NCI-H2227 treated with DMSO at 0.1 percent for 48 hours (cell line): ENCODE measurements around the gene UPF2.

ENCODE experiments used
- DNase-seq: peaks from one replicate; lab custom pipeline; 2025; lab: John Stamatoyannopoulos, UW

The UPF2 gene

DNA sequence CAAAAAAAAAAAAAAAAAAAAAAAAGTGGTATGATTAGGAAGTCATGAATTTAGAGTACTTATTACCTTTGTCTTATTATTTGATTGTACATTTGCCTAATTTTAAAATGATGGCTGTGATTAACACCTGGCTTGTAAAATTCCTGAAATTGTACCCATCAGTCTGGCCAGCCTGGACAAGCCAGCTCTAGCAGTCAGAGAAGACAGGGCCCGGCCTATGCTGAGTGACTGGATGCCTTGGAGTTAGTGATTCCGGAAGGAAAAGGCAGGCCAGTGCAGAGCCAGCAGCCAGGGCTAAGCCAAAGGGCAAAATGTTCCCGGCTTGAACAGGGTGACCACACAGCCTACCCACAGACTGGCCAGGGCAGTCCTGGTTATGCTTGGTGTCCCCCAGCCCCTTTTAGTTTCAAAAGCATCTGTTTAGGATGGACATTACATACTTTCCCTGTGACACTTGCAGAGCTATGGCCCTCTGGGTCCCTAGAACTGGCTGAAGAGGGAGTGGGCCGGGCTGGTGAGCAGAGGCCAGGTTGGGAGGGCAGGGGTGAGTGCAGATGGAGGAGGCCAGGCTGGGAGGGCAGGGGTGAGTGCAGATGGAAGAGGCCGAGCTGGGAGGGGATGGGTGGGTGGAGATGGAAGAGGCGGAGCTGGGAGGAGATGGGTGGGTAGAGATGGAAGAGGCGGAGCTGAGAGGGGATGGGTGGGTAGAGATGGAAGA, 157.7 kb downstream of the UPF2 start:
- DNase-seq, result no peak

DNA sequence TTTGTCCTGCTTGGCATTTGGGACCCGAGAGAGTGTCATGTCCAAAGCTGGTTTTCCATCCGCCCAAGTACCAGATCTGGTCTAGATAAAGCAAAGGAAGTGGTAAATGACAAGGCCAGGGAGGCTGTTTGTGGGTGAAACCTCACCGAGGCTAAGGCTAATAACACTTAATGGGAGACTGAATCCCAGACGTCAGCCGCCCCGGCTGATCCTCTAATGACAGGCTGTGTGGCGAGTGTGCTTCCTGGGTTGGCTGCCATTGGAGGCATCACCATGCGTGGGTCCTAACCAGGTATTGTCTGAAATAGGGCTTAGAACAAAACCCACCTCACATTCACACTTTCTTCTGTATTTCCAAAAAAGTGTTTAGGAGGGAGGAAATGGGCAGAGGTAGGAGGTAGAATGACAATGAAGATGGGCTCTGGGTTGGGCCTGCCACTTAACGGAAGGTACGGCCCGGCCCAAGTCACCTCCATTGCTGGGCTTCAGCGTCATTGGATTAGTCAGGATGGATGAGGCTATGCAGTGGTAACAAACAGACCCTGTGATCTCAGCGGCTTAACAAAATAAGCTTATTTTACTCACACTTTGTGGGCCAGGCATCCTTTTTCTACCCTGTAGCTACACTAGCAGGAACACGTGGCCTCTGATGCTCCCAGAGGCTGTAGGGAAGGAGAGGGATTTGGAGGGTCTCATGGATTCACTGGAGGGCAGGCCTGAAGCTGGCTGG, 159.8 kb downstream of the UPF2 start:
- peak; percentile 5 for DNase-seq

DNA sequence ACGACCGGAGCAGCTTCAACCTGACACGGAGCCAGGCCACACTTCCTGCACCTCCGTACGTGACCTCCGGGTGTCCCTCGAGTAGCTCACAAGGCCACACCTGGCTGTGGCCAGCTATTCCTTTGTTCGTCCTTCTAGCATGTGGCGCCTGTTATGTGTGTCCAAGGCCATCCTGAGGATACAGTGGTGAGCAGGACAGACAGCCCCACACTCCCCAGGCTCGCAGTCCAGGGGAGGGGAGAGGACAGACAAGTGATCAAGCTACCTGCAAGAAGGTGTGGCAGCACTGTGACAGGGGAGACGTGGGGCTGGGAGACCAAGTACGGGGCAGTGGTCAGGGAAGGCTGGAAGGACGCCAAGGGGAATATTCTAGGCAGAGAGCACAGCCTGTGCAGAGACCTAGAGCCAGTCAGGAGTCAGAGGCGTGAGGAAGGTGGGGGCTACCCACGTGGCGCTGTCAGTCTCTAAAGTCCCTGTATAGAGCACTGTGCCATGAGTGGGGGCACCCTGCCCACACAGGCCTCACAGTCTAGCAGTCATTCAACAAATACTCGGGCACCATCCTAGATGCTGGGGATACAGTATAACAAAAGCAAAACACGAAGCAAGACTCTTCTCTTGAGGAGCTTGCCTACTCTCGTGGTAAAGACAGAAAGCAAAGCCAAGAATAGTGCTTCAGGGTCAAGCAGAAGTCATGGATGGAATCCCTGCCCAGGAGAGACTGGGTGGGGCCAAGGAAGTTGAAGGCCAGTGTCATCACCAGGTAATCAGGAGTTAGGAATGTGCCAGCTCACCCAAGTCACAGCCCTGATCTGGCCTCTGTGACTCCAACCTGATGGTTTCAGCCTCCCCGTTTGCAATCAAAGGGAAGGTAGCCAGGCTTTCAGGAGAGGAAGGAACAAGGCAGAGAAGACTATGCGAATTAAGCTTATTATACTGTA, 160.9 kb downstream of the UPF2 start:
- no peak for DNase-seq

DNA sequence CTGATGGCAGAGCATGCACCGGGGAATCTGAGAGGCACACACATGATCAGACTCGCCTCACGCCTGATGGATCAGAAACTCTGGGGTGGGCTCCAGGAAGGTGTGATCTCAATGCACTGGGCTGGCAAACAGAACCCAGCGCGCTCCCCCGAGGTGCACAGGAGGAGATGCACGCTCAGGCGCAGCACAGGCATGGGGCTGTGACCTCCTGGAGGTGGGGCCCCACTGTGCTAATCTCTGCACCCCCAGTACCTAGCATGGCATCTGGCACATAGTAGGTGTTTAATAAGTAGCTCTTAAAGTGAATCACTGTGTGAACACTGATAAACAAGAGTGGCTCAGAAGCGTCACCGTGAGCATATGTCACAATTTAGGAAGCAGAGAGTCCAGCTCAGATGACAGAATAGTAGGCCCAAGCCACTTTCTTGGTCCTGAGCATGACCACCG, 161.6 kb downstream of the UPF2 start:
- DNase-seq, result no peak

DNA sequence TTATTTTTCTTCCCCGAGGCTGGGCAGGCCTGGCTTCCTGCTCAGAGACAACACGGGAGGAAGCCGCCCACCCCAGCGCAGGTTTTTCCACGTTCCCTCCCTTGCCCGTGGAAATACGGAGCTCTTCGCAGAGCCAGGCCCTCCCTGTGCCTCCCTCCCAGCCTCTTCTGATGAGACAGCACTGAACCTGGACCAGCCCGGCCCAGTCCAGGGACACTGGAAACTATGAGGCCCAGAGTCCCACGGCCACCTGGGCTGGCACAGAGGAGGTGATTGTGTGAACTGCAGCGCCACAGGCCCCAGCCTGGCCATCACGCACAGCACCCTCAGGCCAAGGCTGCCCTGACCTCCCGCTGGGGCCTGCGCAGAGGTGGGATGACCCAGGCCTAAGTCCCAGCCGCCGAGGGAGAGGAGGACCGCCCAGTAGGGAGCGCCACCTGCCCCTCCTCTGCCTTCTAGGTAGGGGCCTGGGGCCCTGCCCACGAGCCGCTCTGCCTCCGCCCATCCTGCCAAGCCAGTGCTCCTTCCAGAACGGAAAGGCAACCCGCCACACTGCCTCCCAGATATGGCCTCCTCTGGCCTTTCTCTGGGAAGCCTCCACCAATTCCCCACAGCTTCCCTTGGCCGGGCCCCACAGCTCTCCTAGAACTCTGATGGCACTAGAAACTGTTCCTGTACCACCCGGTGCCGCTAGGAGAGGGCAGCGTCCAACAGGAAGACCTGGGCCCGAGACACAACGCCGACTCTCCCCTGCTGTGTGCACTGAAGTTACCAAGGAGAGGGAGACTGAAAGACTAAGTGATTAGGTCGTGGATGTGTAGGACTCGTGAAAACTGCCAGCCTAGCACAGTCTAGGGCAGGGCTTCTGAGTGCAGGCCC, 162.2 kb downstream of the UPF2 start:
- DNase-seq, result no peak

DNA sequence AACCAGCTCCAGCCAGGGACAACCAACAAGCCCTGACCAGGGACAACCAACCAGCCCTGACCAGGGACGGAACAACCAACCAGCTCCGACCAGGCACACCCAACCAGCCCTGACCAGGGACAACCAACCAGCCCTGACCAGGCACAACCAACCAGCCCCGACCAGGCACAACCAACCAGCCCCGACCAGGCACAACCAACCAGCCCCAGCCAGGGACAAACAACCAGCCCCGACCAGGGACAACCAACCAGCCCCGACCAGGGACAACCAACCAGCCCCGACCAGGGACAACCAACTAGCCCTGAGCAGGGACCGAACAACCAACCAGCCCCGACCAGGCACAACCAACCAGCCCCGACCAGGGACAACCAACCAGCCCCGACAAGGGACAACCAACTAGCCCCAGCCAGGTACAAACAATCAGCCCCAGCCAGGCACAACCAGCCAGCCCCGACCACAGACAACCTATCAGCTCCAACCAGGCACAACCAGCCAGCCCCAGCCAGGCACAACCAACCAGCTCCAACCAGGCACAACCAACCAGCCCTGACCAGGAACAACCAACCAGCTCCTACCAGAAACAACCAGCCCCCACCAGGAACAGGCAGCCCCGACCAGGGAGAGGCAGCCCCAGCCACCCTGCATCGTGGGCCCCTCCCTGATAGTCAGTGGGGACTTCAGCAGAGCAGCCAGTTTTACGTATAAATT, 163.1 kb downstream of the UPF2 start:
- DNase-seq, result no peak

DNA sequence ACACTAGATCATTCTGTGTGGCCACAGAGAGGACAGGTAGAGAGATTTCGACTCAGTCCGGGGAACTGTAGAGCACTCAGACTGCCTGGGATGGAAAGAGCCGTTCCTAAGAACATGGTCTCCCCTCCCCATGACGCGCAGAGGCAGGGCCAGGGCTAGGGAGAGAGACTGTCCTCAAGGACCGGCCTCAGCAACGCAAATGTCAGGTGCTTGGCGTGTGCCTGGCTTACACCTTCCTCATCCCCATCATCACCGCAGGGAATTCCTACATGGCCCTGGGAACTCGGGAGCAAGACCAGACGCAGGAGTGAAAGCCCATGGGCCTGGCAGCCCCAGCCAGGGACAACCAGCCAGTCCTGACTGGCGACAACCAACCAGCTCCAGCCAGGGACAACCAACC, 163.8 kb downstream of the UPF2 start:
- DNase-seq, result no peak

DNA sequence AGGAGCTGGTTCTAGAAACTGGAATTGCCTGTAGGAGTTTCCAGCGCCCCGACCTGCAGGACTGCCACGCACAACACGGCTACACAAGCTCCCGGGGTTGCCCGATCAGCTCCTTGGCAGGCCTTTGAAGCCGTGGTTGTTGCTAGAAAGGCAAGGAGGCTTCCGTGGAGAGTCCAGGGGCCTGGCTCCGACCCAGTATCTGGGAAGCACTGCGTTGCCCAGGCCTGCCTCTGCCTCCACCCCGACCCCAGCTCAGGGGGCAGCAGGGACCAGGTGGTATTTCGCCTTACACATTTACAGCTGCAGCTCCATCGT, 165.1 kb downstream of the UPF2 start:
- DNase-seq, result no peak

DNA sequence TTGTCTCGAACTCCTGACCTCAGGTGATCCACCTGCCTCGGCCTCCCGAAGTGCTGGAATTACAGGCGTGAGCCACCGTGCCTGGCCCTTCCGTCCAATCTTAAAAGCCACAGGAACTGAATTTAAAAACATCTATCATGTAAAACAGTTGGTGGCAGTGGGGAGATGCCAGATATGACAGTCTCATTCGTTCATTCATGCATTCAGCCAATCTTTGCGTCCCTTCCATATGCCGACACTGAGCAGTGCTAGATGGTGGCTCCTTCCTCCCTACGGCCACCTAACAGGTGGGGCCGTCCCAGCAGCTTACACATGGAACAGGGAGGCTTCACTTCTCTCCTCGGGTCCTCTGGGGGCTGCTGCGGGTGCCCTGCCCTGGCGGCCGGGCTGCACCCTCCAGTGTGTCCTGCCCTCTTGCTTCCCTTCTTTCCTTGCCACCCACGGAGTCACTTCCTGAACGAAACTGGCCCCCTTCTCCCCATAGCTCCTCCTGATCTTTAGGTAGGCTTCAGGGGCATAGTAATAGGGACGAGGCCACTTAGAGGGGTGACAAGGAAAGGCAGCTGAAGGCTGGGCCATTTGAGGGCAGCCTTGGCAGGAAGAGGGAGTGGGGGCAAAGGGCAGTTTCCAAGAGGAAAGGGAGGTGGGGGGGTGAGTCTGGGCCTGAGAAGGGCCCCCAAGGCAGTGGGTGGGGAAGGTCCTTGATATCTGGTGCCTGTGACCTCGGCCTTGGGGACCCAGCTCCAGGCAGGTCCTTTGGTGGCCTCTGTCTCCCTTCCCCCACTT, 165.6 kb downstream of the UPF2 start:
- no peak for DNase-seq

DNA sequence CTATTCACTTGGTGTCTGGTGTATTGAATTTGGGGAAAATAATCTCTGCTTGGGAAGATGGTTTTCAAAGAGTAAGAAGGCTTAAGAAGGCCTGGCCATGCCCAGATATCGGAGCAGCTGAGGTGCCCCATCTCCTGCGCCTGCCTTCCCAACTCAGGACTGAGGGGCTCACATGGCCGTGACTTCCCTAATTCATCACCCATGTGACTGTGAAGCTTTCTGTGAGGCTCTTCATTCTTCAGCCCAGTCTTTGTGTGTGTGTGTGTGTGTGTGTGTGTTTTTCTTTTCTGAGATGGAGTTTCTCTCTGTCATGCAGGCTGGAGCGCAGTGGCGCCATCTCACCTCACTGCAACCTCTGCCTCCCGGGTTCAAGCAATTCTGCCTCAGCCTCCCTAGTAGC, 166.3 kb downstream of the UPF2 start:
- DNase-seq, result no peak

DNA sequence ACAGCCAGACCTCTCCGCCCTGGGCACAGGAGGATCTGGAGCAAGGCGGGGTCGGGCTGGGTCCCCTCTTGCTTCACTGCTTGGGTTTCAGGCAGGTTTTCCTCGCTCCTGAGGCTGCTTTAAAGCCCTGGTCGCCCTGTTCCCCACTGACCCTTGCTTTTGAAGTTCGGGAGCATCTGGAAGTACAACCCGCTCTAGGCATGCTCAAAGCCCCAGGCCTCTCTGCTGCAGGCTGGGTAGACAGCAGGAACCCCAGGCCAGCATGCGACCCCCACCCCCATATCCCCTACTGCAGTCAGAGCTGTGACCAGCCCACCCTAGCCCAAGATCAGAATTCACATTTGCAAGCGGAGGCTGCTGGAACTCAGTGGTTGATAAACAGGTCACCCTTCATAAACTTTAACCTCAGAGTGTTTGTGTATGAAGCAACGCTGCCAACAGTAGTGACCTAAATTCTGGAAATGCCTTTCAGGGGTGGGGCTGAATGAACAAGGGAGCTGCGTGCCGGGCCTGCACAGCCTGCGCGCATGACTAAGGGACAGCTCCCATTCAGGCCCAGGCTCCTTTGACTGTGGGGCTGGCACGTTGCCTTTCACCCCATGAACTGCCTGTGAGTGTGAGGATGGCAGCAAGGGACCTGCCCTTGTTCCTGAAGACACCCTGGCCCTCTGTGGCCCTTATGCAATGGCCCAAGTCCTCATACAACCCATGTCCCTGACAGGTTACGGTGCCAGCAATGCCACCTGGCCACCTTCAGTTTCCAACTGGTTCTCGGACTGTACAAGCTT, 166.9 kb downstream of the UPF2 start:
- no peak for DNase-seq

DNA sequence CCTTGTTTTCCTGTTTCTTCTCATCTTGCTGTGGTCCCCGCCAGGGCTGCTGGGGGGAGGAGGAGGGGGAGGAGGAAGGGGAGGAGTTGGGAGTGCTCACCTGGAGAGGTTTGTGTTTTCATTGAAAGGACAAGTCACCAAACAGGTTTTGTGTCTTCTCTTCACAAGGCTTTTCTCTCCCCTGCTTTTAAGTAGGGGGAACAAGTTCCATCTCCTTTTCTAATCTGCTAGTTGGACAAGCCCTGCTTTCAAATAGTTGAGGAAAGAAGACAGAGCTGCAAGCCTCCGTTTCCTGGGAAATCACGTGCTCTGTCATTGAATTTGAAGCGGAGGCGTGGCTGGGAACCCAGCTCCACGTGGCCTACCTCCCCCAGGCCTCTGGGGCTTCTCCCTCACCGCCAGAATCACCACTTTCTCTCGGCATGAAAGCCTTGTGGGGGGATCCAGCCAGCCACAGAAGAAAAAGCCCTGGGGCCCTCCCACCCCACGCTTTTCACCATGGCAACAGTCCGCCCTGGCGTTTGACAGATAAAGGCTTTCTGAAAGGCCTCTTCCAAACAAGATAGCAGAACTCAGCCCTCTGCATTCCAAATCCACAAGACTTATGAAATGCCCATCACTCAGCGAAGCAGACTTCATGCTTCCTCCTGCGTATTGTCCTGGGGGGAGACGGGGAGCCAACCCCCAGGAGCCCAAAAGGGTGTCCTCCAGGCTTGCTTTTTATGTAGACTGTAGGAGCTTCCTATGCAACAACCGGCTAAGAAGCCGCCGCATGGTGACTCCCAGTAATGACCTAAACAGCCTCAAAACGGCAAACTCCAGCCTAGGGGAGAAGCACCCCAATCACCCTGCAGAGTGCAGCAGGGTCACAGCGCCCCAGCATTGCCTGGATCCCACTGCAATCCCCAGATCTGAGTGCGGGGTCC, 167.8 kb downstream of the UPF2 start:
- peak; percentile 43 for DNase-seq

DNA sequence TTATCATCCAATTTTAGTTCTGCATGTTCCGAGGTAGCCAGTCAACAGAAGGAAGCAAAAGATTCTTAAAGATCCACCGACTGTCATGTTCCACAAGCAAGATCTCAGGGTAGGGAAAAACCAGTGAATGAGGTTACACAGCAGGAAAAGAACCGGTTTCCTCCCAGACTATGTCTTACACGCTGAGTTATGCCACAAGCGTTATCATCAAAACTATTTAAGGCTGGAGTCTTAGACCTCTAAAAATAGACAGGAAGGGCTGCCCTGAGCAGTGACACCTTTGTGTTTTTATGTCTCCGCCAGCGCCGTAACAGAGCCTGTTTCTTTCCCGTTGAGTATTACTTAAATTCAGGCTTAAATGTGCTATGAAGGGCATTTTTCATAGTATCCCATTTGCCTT, 171.1 kb downstream of the UPF2 start:
- DNase-seq, result no peak

DNA sequence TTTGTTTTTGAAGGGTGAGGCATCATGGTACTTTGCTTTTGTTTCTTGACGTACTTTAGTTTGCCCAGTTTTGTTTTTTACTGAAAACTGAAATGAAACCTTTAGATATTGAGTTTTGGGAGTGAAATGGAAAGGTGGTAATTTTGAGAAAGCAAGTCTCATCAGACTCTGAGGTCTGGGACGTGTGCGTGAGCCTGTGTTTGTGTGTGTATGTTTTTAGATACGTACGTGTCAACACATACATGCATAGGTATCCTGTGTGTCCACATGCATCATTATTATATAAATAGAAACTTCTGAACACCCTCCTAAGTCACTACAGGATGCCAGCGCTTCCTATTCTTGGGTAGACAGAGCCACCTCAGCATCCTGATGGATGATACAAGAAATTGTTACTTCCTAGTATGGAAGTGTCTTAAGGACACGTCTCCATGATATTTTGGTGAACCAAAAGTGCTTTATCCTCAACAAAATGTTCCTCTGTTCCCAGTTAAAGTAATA, 171.7 kb downstream of the UPF2 start:
- no peak for DNase-seq

DNA sequence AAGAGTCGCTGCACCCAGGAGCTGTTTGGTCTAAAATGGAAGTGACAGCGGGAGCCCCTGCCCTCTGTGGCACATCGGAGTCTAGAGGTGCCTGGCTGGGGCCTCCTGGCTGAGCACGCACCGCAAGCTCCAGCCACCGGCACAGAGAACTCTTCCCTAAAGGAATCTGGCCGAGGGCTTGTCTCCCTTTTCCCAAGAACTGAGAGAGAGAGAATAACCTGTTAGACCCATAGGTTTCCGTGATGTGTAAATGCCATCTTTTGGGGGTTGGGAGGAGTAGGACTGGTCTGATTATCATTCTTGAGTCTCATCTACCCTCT, 172.2 kb downstream of the UPF2 start:
- DNase-seq, result no peak
